Trophoblast cell (in vitro differentiated cells and primary cell): ENCODE measurements around the gene ARHGEF6.
"Not testable (repeated sequence)": the region's sequence is repeated elsewhere in the genome, so short reads cannot be mapped to it uniquely, and the experiment has no call there.

Source experiments
- DNase-seq, 2 donors: peaks; one replicate each; pipeline ENCODE4 v3.0.0-alpha.2; 2016
- H2AFZ ChIP-seq: 2 replicates; pipeline ENCODE4 v1.6.1; 2013; ENCODE audit warnings: low read length, moderate library complexity, mild to moderate bottlenecking; ENCODE audit not compliant: insufficient read depth, poor library complexity
- H2AK5ac ChIP-seq: 2 replicates; pipeline ENCODE4 v1.6.1; 2013; ENCODE audit warnings: mild to moderate bottlenecking, low read length
- H2BK120ac ChIP-seq: 2 replicates; pipeline ENCODE4 v1.6.1; 2013; ENCODE audit warnings: low read length, mild to moderate bottlenecking, moderate library complexity; ENCODE audit not compliant: insufficient read depth, poor library complexity
- H2BK12ac ChIP-seq: 2 replicates; pipeline ENCODE4 v1.6.1; 2013; ENCODE audit warnings: mild to moderate bottlenecking, low read length, moderate library complexity
- H2BK5ac ChIP-seq: 2 replicates; pipeline ENCODE4 v1.6.1; 2013; ENCODE audit warnings: low read length, low read depth, moderate library complexity, mild to moderate bottlenecking; ENCODE audit not compliant: poor library complexity
- H3K14ac ChIP-seq: 2 replicates; pipeline ENCODE4 v1.6.1; 2013; ENCODE audit warnings: mild to moderate bottlenecking, low read length
- H3K18ac ChIP-seq: 2 replicates; pipeline ENCODE4 v1.6.1; 2013; ENCODE audit warnings: mild to moderate bottlenecking, low read length
- H3K23ac ChIP-seq: 2 replicates; pipeline ENCODE4 v1.6.1; 2013; ENCODE audit warnings: low read length
- H3K27ac ChIP-seq: 2 replicates; pipeline ENCODE4 v1.5.1; 2013; ENCODE audit warnings: low read depth, mild to moderate bottlenecking, inconsistent platforms, low read length, moderate library complexity
- H3K27me3 ChIP-seq: 2 replicates; pipeline ENCODE4 v1.6.1; 2013; ENCODE audit warnings: inconsistent platforms, mild to moderate bottlenecking, low read length, moderate library complexity; ENCODE audit not compliant: insufficient read depth
- H3K36me3 ChIP-seq, 2 experiments: 1 replicate in 1 of 2; 2 replicates in 1 of 2; pipeline ENCODE4 v1.6.1; 2013; ENCODE audit warnings: low read length in 2 of 2, mild to moderate bottlenecking in 2 of 2, moderate library complexity in 1 of 2; ENCODE audit not compliant: insufficient read depth in 2 of 2, control insufficient read depth in 1 of 2
- H3K4ac ChIP-seq: 2 replicates; pipeline ENCODE4 v1.6.1; 2013; ENCODE audit warnings: low read depth, mild to moderate bottlenecking, low read length, moderate library complexity
- H3K4me1 ChIP-seq, 2 experiments: 1 replicate in 1 of 2; 2 replicates in 1 of 2; pipeline ENCODE4 v1.6.1; 2013; ENCODE audit warnings: low read length in 2 of 2, mild to moderate bottlenecking in 2 of 2, moderate library complexity in 1 of 2; ENCODE audit not compliant: insufficient read depth in 2 of 2, control insufficient read depth in 1 of 2
- H3K4me2 ChIP-seq: 2 replicates; pipeline ENCODE4 v1.6.1; 2013; ENCODE audit warnings: inconsistent platforms, mild to moderate bottlenecking, low read length, moderate library complexity
- H3K4me3 ChIP-seq: 2 replicates; pipeline ENCODE4 v1.5.1; 2013; ENCODE audit warnings: mild to moderate bottlenecking, low read depth, low read length, inconsistent platforms
- H3K79me1 ChIP-seq: one replicate; pipeline ENCODE4 v1.6.1; 2013; ENCODE audit warnings: low read length
- H3K79me2 ChIP-seq: 2 replicates; pipeline ENCODE4 v1.6.1; 2013; ENCODE audit warnings: low read length, mild to moderate bottlenecking; ENCODE audit not compliant: control insufficient read depth, insufficient read depth, poor library complexity
- H3K9ac ChIP-seq: 2 replicates; pipeline ENCODE4 v1.6.1; 2013; ENCODE audit warnings: mild to moderate bottlenecking, low read length
- H3K9me3 ChIP-seq: 2 replicates; pipeline ENCODE4 v1.6.1; 2013; ENCODE audit warnings: low read depth, mild to moderate bottlenecking, control low read depth, inconsistent platforms, low read length; ENCODE audit not compliant: insufficient read depth
- H4K12ac ChIP-seq: 2 replicates; pipeline ENCODE4 v1.6.1; 2013; ENCODE audit warnings: low read depth, mild to moderate bottlenecking, low read length, moderate library complexity
- H4K8ac ChIP-seq: 2 replicates; pipeline ENCODE4 v1.6.1; 2013; ENCODE audit warnings: low read depth, mild to moderate bottlenecking, low read length, moderate library complexity
- H4K91ac ChIP-seq: one replicate; pipeline ENCODE4 v1.6.1; 2013; ENCODE audit warnings: low read depth, mild to moderate bottlenecking, low read length, moderate library complexity
- WGBS: extraction: QIAGEN DNeasy Blood & Tissue Kit; methylation state at CpG from one replicate; pipeline ENCODE4 v1.1.7; 2013; ENCODE audit warnings: missing lambda C conversion rate; ENCODE audit not compliant: insufficient read length, insufficient coverage; ENCODE audit errors: extremely low coverage; 5-methylcytosine and 5-hydroxymethylcytosine counted together

Gene ARHGEF6

DNA sequence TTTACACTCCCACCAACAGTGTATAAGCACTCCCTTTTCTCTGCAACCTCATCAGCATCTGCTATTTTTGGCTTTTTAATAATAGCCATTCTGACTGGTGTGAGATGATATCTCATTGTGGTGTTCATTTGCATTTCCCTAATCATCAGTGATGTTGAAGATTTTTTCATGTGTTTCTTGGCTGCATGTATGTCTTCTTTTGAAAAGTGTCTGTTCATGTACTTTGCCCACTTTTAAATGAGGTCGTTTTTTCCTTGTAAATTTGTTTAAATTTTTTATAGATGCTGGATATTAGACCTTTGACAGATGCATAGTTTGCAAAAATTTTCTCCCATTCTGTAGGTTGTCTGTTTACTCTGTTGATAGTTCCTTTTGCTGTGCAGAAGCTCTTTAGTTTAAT is 14.4 kb upstream of the ARHGEF6 start:
- H3K23ac ChIP-seq, H3K4ac ChIP-seq, H3K4me1 ChIP-seq, H2BK5ac ChIP-seq, H4K12ac ChIP-seq, H2BK12ac ChIP-seq, H3K27ac ChIP-seq, H2AFZ ChIP-seq, H3K14ac ChIP-seq, H4K8ac ChIP-seq, H3K9ac ChIP-seq, H3K9me3 ChIP-seq, H3K4me2 ChIP-seq, H3K4me3 ChIP-seq, H3K79me2 ChIP-seq, H3K18ac ChIP-seq, H2AK5ac ChIP-seq, H3K79me1 ChIP-seq, H4K91ac ChIP-seq, DNase-seq, H2BK120ac ChIP-seq, H3K27me3 ChIP-seq, H3K36me3 ChIP-seq: not testable (repeated sequence)
- no CpG with 5 or more reads among the region's 1 CpG for WGBS

DNA sequence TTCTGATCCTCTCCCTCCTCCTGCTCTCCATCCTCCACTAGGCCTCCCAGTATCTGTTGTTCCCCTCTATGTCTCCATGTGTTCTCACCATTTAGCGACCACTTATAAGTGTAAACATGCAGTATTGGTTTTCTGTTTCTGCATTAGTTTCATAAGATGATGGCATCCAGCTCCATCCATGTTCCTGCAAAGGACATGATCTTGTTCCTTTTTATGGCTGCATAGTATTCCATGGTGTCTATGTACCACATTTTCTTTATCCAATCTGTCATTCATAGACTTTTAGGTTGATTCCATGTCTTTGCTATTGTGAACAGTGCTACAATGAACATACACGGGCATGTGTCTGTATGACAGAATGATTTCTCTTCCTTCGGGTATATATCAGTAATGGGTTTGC is 13.9 kb upstream of the ARHGEF6 start:
- not testable (repeated sequence) for H2AFZ ChIP-seq, H4K12ac ChIP-seq, H3K4me2 ChIP-seq, H4K8ac ChIP-seq, H3K4me1 ChIP-seq, H3K27ac ChIP-seq, H3K27me3 ChIP-seq, H2BK120ac ChIP-seq, H2BK12ac ChIP-seq, H2AK5ac ChIP-seq, H3K4ac ChIP-seq, H3K14ac ChIP-seq, H2BK5ac ChIP-seq, H3K18ac ChIP-seq, H3K9ac ChIP-seq, H3K4me3 ChIP-seq, H3K9me3 ChIP-seq, H3K23ac ChIP-seq, H3K36me3 ChIP-seq, H4K91ac ChIP-seq, H3K79me2 ChIP-seq, DNase-seq, H3K79me1 ChIP-seq
- no CpG with 5 or more reads among the region's 3 CpGs for WGBS

DNA sequence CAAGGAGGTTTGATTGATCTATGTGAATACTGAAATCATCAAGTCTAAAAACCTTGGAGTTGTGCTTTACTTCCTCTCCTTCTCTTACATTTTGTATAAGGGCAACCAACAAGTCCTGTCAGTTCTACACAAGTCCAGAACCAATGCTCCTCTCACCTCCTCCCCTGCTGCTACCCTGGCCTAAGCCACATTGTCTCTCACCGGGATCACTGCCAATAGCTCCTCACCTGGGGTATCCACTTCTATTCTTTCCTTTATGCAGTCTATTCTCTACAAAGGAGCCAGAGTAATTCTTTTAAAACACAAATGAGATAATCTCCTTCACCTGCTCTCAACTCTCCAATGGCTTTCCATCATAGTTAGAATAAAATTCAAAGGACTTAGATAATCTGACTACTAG is 13.3 kb upstream of the ARHGEF6 start:
- Histone ChIP-seq H2AFZ (no peak overlapping the region), H2BK12ac (no peak overlapping the region), H2BK120ac (no peak overlapping the region), H3K79me2 (no peaks in the 10 kb centered on the region), H3K9me3 (no peaks in the 10 kb centered on the region), H3K14ac (no peak overlapping the region), H3K79me1 (no peaks in the 10 kb centered on the region), H3K4me1 (no peaks in the 10 kb centered on the region), H4K8ac (no peak overlapping the region), H4K12ac (no peak overlapping the region), H3K36me3 (no peaks in the 10 kb centered on the region), H3K23ac (no peak overlapping the region), H3K27me3 (no peaks in the 10 kb centered on the region), H3K27ac (no peak overlapping the region), H3K4me2 (no peak overlapping the region), H3K9ac (no peak overlapping the region), H2BK5ac (no peak overlapping the region), H3K4me3 (no peak overlapping the region), H2AK5ac (no peak overlapping the region), H3K18ac (no peak overlapping the region), H3K4ac (no peak overlapping the region), H4K91ac (no peak overlapping the region)
- DNase-seq: no peak
- WGBS: no CpG with 5 or more reads among the region's 1 CpG

DNA sequence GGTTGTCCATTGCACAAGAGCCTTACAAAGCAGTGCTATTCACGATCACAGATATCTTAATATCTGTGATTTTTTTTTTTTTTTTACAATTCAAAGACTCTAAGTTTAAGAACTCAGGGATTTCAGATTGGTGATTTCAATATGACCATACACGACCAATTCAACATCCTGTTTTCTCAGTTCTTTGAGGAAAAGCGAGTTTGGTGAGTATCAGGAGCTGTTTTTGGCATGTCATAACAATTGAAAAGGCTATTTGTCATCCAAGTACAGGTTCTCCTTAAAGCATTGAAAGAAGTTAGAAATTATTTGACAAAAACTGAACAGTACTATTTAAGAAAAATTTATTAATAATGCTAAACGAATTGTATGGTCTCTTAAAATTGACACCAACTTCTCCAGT is 9.1 kb upstream of the ARHGEF6 start:
- H3K79me2 ChIP-seq: no peaks in the 10 kb centered on the region
- no peak overlapping the region for H3K18ac ChIP-seq
- no peak overlapping the region for H4K8ac ChIP-seq
- H2AK5ac ChIP-seq: no peak overlapping the region
- DNase-seq: no peak
- no peak overlapping the region for H2AFZ ChIP-seq
- no peak overlapping the region for H4K12ac ChIP-seq
- H2BK5ac ChIP-seq: no peak overlapping the region
- no CpG with 5 or more reads among the region's 4 CpGs for WGBS
- no peak overlapping the region for H3K4me2 ChIP-seq
- no peak overlapping the region for H3K4me3 ChIP-seq
- no peak overlapping the region for H3K23ac ChIP-seq
- H3K9me3 ChIP-seq: no peaks in the 10 kb centered on the region
- H3K27ac ChIP-seq: no peak overlapping the region
- H3K4ac ChIP-seq: no peak overlapping the region
- H2BK120ac ChIP-seq: no peak overlapping the region
- H4K91ac ChIP-seq: no peak overlapping the region
- no peaks in the 10 kb centered on the region for H3K4me1 ChIP-seq
- no peaks in the 10 kb centered on the region for H3K79me1 ChIP-seq
- H3K36me3 ChIP-seq: no peaks in the 10 kb centered on the region
- H3K27me3 ChIP-seq: no peaks in the 10 kb centered on the region
- no peak overlapping the region for H3K9ac ChIP-seq
- no peak overlapping the region for H2BK12ac ChIP-seq
- no peak overlapping the region for H3K14ac ChIP-seq
